Stimulated activated CD4-positive, alpha-beta T cell treated with anti-CD3 and anti-CD28 coated beads, TNF-alpha, amount 100 ng/mL, for 4 hours (primary cell): Measurements from ENCODE around the gene ARSI.

Experiments used
- DNase-seq, 3 experiments: peaks; one replicate each; pipeline ENCODE4 v3.0.0-alpha.2; 2020; ENCODE audit warnings: low read depth in 3 of 3

Gene ARSI

DNA sequence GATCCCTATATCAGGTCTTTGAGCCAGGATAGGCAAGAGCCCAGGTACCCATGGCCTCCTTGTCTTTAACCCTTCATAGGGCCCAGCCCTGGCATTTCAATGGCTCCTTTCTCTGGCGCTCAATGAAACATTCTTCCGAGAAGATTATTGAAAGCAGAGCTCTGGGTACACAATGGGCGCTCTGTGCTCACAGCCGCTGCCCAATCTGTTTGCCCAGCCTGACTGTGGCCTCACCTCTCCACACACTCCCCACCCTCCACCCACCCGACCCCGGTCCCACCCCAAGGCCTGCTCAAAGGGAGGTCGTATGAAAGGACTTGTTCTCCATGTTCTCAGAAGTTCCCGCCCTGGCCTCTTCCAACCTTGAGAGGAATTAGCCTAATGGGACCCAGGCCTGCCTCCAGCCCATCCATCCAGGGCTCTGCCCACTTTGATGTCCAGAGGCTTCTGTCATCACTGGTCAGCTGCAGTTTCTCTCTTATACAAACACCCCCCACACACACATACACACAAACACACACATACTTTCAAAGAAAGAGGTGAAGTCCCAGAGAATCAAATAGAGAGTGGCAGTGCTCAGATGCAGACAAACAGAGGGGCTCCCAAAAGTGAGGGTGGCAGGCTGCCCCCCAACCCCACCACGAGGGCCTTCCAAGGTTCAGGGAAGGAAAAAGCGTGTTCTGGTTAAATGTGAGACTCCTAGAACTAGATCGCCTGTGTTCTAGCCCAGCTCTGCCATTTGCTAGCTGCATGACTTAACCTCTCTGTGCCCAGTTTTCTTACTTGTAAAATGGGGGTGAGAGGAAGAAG lies 5.1 kb upstream of the ARSI start:
- no peak for DNase-seq

DNA sequence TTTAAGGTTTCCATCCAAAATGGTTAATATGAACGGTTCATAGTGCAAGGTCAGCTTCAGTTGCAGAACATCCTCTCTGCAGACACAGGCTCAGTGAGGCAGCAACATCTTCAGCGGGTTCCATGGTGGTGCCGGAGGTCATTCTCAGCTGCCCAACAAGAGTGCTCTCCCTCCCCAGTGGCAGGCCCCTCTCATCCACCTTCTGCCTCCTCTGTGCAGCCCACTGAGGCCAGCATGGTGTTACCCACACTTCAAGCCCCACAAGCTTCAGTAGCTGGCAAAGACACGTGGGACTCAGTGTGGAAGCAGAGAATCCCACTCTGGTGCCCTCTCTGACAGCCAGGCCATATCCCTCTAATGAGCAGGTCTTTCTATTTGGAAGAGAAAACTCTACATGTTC lies 4.1 kb upstream of the ARSI start:
- no peak for DNase-seq

DNA sequence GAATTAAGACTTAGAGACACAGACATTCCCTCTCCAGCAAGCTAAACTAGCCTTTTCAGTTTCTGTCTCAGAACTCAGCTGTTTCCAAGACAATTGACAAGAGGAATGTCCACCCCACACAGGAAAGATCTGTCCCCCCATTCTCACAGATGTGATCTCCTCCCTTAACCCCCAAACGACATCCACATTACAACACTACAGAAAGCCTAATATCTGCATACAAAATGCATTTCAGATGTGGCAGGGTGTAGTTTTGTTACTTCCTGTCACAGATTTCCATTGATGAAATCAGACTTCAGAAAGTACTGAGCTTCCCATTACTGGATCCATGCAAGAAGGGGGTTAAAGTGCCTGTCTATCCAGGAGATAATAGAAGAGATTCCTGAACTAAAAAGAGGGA lies 2.9 kb upstream of the ARSI start:
- DNase-seq, result no peak

DNA sequence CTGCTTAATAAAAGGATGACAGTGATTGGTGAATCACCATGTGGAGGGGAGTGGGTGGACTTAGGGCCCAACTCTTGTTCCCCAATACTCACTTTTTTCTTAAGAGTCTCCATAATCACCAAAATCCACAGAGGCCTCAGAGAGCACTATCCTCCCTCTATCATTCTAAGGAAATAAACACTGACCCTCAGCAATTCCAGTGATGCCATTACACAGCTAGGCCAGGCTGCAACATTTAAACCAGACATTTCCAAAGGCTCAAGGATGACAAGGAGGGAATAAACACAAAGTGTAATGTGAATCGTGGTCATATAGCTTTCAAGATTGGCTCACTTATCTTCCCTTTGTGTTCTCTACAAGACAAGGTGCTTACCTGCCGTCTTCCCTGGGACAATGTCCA lies 2.4 kb upstream of the ARSI start:
- no peak for DNase-seq

DNA sequence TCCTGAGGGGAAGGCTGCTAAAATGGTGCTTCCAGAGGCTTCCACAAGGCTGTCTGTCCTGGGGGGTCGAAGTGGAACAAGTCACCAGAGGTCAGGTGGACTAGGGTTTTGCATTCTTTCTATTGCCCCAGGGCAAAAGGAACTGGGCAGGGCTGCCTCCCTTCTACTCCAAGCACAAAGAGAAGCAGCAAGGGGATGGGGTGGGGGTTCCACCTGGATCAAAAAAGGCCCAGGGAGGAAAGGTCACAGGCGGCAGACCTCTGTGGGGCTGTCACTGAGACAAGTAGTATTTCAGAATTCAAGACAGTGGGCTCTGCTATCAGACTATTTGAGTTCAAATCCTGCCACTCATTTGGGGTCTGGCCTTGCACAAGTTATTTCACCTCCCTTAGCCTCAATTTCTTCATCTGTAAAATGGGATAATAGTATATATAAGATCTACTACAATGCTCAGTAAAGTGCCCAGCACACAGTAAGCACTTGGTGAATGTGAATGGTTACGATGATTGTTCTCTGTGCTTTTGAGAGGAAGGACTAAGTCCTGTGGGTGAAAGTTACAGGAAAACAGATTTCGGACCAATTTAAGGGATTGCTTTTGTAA lies 1.9 kb upstream of the ARSI start:
- DNase-seq, result no peak

DNA sequence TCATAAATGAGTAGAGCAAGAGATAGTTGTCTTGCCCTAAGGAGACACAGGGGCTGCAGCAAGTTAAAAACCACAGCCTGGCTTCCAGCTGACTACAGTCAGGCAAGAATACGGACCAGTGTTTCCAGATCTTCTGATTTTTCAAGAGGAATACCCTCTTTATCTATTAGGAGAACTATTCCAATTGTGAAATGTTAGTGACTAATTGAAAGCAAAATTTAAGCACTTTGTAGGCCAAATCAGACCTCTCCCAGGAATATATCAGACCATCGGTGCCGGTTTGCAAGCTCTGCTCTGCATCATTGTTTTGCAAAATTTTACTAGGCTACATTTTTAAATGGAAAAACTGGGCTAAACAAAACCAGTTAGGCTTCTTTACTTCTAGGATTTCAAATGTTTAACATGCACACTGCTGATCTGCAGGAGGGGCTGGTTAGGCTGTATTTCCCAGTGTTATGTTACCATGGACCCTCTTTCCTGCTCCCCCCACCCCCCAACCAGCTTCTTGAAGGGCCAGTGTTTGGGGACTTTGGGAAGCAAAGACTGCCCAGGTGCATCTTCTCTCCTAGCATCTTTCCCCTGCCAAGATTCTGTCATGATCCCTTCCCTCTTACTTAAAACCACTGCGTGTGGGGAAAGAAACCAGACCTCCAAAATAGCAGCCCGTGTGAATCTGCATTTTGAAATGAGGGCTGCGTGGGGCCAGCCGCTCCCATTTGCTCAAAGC lies 1.1 kb upstream of the ARSI start:
- no peak for DNase-seq

DNA sequence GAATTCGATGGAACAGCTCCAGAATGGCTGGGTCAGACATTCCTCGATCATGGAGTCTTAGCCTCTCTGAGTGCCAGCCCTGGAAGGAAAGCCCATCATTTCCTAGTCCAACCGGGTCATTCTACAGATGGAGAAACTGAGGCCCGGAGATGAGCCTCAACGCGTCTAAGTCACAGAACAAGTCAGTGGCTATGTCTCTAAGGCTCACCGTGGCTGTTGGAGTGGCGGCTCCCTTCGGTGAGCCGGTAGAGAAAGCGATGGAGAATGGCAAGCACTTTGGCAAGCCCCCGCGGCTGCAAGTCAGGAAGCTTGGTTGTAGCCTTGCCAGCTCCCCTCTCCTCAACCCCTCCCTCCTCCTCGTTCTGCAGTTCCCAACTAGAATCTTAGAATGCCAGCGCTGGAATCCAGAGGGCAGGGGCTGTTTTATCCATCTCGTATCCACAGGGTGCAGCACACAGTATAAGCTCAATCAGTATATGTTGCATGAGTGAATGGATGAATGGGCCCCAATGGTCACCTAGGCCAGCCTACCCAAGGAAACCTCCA lies 438 bp upstream of the ARSI start:
- DNase-seq, result no peak

DNA sequence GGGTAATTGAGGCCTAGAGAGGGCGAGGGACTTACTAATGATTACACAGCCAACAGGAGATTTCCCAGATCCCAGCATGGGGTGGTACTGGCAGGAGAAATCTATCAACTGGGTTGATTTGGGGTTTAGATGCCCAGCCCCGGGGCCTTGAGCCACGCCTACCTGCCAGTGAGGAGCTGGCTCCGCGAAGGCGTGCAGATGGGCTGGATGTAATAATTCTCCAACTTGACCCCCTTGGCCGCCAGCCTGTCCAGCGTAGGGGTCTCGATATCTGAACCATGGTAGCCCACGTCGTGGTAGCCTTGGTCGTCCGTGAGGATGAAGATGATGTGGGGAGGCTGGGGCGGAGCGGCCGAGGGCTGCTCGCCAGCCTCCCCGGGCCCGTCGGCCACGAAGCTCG lies 804 bp downstream of the ARSI start:
- DNase-seq, result no peak

DNA sequence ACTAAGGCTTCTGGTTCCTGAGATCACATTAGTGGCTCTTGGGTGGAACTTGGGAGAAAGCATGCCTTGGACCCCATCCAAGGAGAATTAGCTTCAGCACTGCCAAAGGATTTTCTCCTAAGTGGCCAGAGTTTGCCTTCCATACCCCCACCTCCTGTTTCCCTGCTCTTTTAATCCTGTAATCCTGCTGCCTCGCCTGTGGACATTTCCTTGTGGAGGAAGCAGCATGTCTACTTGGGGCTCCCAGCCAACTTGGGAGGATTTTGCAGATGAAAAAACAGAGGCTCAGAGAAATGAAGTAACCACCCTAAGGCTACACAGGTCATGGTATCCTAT lies 1.6 kb downstream of the ARSI start:
- DNase-seq, result no peak

DNA sequence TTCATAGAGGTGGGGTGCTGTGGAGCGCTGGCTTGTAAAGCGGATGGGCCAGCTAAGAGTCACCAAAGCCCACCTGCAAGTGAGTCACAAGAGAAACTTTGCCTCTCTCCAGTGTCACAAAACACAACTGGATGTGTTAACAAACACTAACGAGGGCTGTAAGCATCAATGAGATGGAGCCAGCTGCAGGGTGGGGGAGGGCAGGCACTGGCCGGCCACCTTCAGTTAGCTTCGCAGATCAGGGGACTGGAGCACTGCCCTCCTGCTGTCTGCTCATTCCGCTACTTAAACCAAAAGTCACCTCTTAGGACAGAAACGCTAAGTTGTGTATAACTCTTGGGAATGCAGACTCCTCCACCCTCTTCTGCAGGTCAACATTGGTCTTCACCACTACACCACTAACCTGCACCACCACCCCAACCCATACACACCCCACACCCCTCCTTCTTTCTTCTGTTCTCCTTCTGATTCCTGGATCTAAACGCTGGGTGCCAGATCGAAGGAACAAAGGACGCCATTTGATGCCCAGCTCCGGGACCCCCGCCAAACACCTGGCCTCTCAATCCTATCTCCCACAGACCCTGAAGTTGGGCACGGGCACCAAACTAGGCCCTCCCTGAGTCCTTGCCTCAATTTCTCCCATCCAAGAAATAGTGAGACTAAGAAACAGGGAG lies 2.1 kb downstream of the ARSI start:
- no peak for DNase-seq

DNA sequence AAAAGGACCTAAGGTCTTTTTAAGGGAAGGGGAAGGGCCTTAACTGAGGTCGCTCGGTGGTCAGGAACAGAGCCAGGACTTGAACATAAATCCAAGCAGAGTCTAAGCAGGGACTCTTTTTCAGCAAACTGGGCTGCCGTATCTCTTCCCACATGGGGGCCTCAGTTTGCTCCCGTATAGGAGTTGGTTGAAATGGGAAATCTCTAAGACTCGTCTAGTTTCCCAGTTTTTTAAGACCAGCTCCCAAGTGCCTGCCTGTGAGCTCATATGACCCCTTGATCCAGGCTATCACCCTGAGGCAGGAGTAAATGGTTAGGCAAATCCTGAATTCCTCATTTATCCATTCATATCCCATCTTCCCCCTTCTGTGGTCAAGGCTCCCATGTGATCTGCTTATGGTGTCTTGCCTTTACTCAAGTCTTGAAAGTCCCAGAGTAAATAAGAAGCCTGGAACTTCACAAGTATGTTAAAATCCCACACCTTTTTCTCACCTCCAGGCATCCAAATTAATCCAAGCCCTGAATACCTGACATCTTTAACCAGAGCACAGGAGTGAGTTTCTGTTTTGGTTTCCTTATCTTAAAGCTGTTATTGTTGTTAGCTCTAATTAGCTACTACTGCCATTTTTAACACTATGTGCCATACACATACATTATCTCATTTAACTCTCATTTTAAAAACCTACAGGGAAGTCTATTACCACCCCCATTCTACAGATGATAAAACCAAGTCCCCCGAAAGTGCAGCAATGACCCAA lies 3.0 kb downstream of the ARSI start:
- DNase-seq, result no peak

DNA sequence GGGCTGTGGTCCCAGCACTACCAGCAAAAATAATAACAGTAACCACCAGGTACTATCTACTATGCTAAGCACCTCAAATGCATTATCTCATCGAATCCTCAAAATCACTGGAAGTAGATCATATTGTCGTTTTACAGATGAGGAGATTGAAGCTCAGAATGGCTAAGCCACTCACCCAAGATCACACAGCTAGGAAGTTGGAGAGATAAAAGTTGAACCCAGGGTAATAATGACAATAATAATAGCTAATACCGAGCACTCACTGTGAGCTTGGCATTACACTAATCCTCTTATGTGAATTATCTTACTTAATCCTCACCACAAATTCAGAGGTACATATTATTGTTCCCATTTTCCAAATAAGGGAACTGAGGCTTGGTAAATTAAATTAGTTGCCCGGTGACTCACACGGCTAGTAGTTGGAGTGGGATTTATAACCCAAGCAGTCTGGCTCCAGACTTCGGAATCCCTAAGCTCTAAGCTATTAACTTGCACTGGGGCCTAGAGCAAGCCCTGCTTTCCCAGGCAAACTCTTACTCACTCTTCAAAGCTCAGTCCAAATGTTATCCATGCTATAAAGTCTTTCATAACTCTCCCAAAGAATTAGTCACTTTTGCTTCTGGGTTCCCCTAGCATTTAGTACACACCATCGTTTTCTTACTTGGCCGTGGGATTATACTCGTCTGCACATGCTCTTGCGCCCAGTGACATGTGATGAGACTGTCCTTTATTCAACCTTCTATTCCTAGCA lies 3.8 kb downstream of the ARSI start:
- no peak for DNase-seq

DNA sequence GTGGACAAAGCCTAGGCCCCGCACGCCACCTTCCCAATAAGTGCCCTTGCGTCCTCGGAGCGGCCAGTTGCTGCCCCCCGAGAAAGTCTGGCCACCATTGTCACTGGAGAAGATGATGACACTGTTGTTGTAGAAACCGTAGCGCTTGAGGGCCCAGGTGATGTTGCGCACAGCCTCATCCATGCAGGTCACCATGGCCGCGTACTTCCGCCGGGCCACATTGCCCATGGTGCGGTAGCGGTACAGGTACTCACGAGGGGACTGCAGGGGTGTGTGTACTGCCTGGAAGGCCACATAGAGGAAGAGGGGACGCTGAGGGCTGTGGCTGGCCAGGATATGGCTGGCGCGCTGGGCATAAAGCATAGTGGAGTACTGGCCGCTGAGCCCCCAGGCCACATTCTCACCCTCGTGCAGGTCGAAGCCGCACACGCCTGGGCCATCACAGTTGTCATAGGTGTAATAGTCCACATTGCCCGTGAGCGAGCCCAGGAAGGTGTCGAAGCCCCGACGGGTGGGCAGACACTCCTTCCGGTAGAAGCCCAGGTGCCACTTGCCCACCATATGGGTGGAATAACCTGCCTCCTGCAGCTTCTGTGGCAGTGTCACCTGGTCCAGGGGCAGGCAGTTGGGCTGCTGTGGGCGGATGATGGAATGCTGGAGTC lies 4.6 kb downstream of the ARSI start:
- no peak for DNase-seq

DNA sequence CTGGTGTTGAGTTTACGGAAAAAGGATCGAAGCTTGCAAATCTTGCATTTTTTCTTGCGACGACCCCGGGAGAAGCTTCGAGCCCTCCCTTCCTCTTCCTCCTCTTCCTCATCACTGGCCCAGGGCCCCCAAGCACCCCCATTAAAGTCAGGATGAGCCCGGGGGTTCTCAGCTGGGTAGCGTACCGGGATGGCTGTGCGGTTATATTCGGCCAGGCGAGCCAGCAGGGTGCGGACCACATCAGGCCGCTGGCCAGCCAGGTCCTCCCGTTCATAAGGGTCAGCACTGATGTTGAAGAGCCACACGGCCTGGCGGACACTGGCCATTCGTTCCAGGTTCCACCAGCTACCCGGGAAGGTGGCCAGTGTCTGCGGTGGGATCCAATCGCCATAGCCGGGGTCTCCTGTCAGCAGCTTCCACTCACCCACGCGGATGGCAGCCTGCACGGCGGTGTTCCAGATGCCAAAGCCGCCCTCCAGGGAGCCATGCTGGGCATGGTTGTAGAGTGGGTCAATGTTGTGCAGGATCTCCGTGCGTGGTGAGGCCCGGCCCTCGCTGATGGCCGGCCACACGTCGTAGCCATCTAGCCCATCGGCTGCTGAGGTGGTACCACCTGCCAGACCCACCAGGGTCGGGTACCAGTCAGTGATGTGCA lies 5.3 kb downstream of the ARSI start:
- DNase-seq, result no peak

DNA sequence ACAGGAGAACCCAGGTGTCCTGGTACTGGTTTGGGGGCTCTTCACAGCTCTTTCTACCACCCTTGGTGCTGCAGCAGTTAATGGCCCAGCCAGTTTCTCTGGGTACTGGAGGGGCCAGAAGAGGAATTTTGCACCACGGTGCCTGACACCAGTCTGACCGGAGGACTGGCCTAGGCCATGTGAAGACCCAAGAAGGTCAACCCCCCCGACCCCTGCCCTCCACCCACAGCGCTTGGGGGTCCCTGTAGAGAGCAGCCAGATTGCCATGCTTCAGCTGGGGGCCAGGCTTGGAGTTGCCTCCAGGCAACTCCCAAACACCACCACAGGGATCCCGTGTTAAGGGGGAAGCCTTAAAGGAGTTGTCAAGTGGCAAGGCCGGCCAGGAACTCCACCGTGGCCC lies 6.2 kb downstream of the ARSI start:
- DNase-seq, result no peak

DNA sequence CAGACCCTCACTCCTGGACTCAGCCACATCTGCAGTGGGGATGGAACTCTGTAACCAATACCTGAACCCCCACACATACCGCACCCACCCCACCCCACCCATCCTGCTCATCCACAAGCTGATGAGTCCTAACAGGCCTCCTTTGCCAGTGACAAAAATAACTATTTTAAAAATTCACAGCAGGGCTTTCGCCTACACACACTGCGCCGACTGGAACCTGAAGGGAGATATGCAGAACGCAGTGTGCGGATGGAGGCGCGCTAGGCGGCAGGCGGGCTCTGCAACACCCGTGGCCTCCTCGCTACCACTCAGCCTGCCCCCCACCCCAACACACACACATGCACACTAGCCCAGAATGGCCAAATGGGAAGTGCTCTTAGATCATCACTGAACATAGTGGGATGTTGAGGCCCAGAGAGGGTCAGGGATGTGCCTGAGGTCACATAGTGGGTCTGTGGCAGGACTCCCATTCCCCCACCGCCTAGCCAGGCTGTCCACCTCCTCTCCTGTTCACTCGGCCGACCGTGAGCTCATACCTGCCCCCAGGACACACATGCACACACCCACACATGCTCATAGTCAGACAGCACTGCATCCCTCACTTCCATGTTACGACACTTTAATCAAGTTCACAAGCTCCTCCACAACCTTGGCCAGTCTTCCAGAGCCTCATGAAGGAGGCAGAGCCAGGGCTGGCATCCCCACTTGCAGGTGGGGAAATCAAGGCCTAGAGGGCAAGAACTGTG lies 6.8 kb downstream of the ARSI start:
- no peak for DNase-seq

DNA sequence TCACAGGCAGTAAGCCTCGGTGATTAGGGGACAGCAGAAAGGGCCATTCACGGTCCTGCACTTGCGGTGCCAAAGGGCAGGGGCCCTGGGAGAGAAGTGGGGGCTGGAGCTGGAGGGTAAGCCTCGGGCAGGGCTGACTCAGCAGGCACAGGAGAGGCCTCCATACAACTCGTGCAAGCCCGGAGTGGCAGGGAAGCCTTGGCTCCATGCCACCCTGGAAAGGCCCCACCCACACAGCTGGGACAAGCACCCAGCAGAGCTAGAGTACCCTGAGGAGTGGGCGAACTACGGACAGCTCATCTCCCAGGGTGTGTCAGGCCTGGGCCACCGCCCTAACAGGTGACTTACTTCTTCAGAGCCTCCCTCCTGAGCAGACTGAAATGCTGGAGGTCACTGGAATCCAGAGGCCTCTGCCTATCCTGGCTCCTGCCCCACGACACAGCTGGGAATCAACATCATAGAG lies 7.5 kb downstream of the ARSI start:
- DNase-seq, result no peak

DNA sequence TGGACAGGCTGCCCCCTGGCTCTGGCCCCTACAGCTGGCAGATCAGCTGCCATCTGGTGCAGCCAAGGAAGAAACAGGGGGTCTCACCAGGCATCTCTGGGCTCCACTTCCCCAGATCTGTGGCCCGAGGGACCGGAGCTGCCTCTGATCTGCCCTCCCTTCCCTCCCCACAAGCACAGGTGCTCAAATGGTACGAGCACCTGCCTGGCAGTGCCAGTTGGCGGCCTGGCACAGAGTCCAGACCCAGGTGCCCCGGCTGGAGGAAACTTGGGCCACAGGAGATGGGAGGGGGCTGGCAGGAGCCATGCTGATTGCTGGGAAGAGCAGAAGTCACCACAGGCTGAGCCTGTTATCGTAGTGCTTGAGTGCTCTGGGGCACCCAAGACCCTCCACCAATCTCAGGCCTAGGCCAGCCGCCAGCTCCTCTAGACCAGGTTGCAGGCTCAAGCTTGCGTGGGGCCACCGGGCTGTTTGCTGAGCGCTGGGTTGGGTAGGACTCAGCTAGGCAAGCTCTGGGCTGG lies 8.1 kb downstream of the ARSI start:
- no peak for DNase-seq
